GM12873 (cell line): ENCODE measurements around the gene OSGEP.

Experiments used
- CTCF ChIP-seq: IDR thresholded peaks from 2 replicates; pipeline ENCODE4 v1.5.1; 2012; ENCODE audit warnings: low read depth, mild to moderate bottlenecking, moderate library complexity, low read length, control low read depth; ENCODE audit not compliant: insufficient read depth; ENCODE audit errors: missing control alignments

The OSGEP gene

DNA sequence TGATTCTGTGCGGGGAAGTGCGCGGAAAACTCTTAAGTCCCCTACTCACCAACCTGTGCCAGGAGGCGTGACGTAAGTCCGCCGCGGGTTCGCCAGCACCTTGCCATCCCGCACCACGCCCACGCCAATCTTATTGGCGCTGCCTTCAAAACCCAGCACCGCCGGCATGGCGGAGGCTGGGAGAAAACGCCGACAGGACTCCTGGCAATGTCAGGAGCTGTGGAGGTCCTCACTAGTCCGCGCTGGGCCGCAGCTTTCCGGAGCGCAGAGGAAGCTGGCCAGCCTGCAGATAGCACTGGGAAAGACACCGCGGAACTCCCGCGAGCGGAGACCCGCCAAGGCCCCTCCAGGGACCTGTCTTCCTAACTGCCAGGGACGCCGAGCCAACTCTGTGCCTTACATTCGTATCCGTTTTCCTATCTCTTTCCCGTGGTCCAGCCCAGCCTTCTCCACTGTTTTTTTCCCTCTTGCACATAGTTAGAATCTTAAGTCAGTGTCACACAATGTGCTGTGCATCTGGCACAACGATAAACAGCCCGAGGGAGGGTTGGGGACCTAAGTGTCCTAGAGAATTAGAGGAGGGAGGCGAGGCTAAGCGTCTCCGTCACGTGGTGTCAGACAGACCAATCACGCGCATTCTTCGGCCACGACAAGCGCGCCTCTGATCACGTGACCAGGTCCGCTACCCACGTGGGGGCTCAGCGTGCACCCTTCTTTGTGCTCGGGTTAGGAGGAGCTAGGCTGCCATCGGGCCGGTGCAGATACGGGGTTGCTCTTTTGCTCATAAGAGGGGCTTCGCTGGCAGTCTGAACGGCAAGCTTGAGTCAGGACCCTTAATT, at the start of gene OSGEP, which contains the start of gene APEX1:
Gene OSGEP (minus strand): TSS at position 297 of the 839 bp plus-strand sequence. CDS start 129 bp downstream, at position 168.
Gene APEX1 (plus strand): TSS at position 711 of the 839 bp plus-strand sequence. CDS start 420 bp downstream, outside the sequence.
- no peak for TF ChIP-seq CTCF

DNA sequence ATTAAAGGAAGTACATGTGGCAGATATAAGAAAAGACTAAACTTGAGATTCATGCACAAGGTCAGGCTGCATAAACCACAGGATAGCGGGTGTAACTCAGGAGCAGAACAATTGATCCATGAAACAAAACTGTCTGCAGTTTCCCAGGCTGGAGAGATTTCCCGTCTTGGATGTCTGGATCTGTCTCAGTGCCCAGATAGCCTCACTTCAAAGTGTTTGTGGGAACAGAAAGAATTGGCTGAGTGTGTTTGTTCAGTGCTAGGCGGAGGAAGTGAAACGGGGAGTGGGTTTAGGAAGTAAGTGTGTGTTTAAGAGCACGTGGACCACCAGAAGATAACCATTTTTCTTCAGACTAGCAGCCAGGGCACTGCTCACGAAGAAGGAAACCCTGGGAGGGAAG, 49.3 kb upstream of the OSGEP start:
- no peak for TF ChIP-seq CTCF

GRCh38 chr14:20501346-20501745, 46.7 kb upstream of the OSGEP start:
- no peak for TF ChIP-seq CTCF

GRCh38 chr14:20499881-20500280, 45.3 kb upstream of the OSGEP start:
- no peak for TF ChIP-seq CTCF

GRCh38 chr14:20499108-20499507, 44.5 kb upstream of the OSGEP start:
- TF ChIP-seq CTCF = no peak

DNA sequence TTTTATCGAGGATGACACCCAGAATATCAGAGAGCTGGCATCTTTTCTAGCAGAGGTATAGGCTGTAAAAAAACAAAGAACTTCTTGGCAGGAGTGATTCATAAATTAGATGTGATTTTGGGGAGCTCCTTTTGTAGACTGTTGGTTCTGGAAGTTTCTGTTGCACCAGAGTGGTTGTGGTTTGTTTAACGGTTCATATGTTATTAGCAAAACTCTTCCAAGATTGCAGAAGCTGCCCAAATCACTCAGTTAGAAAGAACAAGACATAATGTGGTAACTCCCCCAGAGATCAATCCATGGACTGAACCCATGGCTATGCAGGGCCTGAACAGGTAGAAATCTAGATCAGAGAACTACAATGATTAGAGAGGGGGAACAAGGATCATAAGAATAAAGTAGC, 44.0 kb upstream of the OSGEP start:
- TF ChIP-seq CTCF = no peak

DNA sequence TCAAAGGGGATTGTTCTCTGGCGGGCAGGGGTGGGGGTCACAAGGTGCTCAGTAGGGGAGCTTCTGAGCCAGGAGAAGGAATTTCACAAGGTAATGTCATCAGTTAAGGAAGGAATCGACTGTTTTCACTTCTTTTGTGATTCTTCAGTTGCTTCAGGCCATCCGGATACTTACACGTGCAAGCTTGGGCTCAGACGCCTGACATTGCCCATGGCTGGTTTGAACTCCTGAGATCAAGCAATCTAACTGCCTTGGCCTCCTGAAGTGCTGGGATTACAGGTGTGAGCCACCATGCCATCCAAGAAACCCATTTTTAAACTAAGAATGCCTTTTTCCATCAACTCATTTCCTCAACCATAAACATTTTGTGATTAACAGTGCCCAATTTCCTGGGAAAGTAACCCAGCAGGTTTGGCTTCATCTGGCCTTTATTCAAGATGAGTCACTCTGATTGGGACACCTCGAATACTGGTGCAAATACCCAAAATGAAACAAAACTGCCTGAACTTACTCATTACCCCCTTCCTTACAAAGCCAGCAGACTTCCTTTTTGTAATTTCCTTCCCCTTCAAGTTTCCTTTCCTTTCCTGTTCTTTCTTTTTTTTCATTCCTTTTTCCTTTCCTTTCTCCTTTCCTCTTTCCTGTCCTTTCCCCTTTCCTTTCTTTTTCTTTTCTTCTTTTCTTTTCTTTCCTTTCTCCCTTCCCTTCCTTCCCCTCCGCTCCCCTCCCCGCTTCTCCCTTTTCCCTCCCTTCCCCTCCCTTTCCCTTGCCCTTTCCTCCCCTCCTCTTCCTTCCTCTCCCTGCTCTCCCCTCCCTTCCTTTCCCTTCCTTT, 40.5 kb upstream of the OSGEP start:
- no peak for TF ChIP-seq CTCF
